Motor neuron (in vitro differentiated cells): ENCODE measurements around the gene TMEM141. TPM values are rescaled to one million over a fixed set of nuclear protein-coding genes. Genes with fewer than 3 reads are reported as not detected.
A peak's percentile ranks its signal among the peaks of the same experiment; 100 is the strongest.
"Not testable (repeated sequence)": the region's sequence is repeated elsewhere in the genome, so short reads cannot be mapped to it uniquely, and the experiment has no call there.

Experiments
- ATAC-seq, 8 experiments: fragments of 200-7000 bp; cut with Tn5 transposase; replicated peaks in 6 of 8; 2 replicates each; pipeline ENCODE4 v1.8.0; 2021; ENCODE audit warnings: mild to moderate bottlenecking in 8 of 8, moderate library complexity in 8 of 8
- H3K27ac ChIP-seq, 2 donors: fragments of 250-450 bp; sonication (Bioruptor Pico); 2 replicates each; pipeline ENCODE4 v1.9.0; 2021; ENCODE audit warnings: antibody characterized with exemption in 2 of 2, mild to moderate bottlenecking in 2 of 2, moderate library complexity in 1 of 2
- H3K4me1 ChIP-seq, 2 donors: fragments of 250-450 bp; sonication (Bioruptor Pico); replicated peaks in 1 of 2; 2 replicates each; pipeline ENCODE4 v1.6.1; 2021; ENCODE audit warnings: antibody characterized with exemption in 2 of 2, mild to moderate bottlenecking in 2 of 2, moderate library complexity in 1 of 2
- H3K4me3 ChIP-seq, 5 donors: fragments of 250-450 bp; sonication (Bioruptor Pico); 2 replicates each; pipeline ENCODE4 v1.9.0; 2021; ENCODE audit warnings: antibody characterized with exemption in 5 of 5, mild to moderate bottlenecking in 5 of 5, moderate library complexity in 4 of 5
- WGBS, 10 experiments: fragments of 450-650 bp; shearing (Covaris generic); methylation state at CpG; one replicate each; pipeline ENCODE4 v1.0.0; 2022; 5-methylcytosine and 5-hydroxymethylcytosine counted together
- in situ Hi-C, 9 experiments: fragments of 400-800 bp; cut with MboI; loops; one replicate each; pipeline ENCODE4 v1.15.0; 2021; ENCODE audit warnings: low sequenced_read_pairs in 9 of 9, low pct_unique_long_range_greater_than_20kb in 2 of 9; ENCODE audit not compliant: unreplicated experiment in 9 of 9
- total RNA-seq, 8 experiments: library from RNA; unstranded; fragments of 300-600 nt; gene quantifications; 2 replicates each; pipeline versions ENCODE4 v1.2.3 to v1.2.4, GENCODE V29; 2022

Gene TMEM141
- total RNA-seq, 8 experiments from 2014 or later, result 21.7 to 92.7 (median 39.5) TPM

GRCh38 chr9:136829981-136830885 lies 39.1 kb downstream of the TMEM141 start:
- H3K4me3 ChIP-seq, result no peak overlapping the region
- peak in 4 of 8 experiments; percentile 8 to 14 (median 12) for ATAC-seq
- in situ Hi-C loops, result no loop called here
- H3K27ac ChIP-seq, result no peak overlapping the region
- WGBS, 10 experiments, result 60 to 100% (median 90%) methylated on average over 1 to 6 of the region's 41 CpGs; no CpG with 5 or more reads in 5 of the 10 experiments
- H3K4me1 ChIP-seq, result no peaks in the 10 kb centered on the region

DNA sequence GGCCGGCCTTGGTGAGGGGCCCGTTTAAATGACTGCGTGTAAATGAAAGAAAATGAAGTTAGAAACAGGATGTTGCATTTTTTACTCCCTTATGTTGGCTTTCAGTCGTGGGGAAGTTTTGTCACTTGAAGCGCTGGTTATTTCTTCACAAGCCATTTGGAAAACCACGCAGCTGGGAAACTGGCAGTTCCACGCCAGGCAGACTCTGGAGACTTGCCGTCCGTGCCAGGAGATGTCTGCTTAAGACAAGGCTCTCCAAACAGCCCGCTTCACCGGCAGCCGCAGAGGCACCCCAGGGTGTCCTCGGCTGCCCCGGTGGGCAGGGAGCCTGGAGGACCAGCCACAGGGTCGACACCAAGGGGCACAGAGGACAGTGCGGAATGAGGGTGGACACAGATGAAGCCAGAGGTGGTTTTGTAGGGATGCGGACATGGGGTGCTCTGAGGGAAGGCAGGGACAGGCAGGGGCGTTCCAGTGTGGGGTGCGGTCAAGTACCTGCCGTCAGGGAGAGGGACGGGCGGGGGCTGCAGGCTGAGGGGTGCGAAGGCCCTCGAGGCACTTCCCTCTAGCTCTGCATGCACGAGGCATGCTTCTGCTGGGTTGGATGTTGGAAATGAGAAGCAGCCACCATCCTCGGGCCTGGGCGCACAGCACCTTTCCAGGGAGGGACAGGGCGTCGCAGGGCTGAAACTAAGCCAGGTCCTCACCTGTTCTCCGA lies 40.0 kb downstream of the TMEM141 start:
- Histone ChIP-seq H3K4me1 (no peaks in the 10 kb centered on the region), H3K27ac (no peak overlapping the region), H3K4me3 (no peak overlapping the region)
- in situ Hi-C loops, result no loop called here
- 80 to 100% (median 90%) methylated on average over 1 to 7 of the region's 30 CpGs; no CpG with 5 or more reads in 2 of the 10 experiments for WGBS, 10 experiments
- no peak for ATAC-seq

- no CpG with 5 or more reads among the region's 23 CpGs for WGBS, 10 experiments
- in situ Hi-C loops, result no loop called here
- ATAC-seq, result no peak
Measured at GRCh38 chr9:136831720-136832104, 40.6 kb downstream of the TMEM141 start.

GRCh38 chr9:136832581-136832980 lies 41.4 kb downstream of the TMEM141 start:
- ATAC-seq, result no peak
- Histone ChIP-seq H3K27ac (no peak overlapping the region), H3K4me3 (no peak overlapping the region), H3K4me1 (no peaks in the 10 kb centered on the region)
- in situ Hi-C loops, result no loop called here
- WGBS, 10 experiments, result 88 to 100% methylated on average over 2 to 5 of the region's 9 CpGs; no CpG with 5 or more reads in 8 of the 10 experiments

More at GRCh38 chr9:136831720-136832104, 40.6 kb downstream of the TMEM141 start:
- Histone ChIP-seq H3K4me1 (no peaks in the 10 kb centered on the region), H3K4me3 (no peak overlapping the region), H3K27ac (no peak overlapping the region)

GRCh38 chr9:136833381-136834048 lies 42.4 kb downstream of the TMEM141 start:
- H3K4me1 ChIP-seq, ATAC-seq, H3K27ac ChIP-seq, H3K4me3 ChIP-seq, in situ Hi-C loops: not testable (repeated sequence)
- 60 to 100% (median 80%) methylated on average over 1 to 6 of the region's 16 CpGs; no CpG with 5 or more reads in 6 of the 10 experiments for WGBS, 10 experiments

DNA sequence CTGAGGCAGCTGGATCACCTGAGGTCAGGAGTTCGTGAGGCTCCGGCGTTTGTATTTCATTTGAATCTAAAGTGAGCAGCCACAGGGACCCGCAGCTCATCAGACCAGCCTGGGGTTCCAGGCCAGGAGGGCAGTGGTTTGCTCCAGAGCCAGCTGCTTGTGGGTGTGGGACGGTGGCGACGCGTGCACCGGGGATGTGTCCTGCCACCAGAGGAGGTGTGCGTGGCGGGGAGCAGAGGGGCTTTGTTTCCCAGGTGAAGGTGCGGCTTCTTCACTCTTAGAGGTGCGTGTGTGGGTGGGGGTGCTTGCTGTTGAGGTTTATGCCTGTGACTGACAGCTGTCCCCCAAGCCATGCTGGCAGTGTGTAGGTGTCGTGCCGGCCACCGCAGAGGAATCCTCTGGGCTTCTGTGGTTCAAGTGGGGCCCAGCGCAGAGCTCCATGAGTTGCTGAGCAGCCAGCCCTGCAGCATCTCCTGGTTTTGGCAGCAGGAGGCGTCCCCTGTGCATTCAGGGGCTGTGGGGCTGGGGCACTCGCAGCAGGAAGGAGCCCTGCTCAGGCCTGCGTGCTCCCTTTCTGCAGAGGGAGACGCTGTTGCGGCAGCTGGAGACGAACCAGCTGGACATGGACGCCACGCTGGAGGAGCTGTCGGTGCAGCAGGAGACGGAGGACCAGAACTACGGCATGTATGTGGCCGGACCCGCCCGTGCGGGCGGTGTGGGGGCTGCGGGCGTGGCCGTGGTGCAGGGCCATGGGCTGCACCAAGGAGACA lies 44.2 kb downstream of the TMEM141 start:
- in situ Hi-C loops, result no loop called here
- no peak overlapping the region for H3K4me3 ChIP-seq
- WGBS, 10 experiments, result 74 to 100% (median 83%) methylated on average over 1 to 21 of the region's 36 CpGs; no CpG with 5 or more reads in 4 of the 10 experiments
- peaks cover 10 to 13% of the 10 kb centered on the region in 2 donors for H3K4me1 ChIP-seq
- H3K27ac ChIP-seq, result no peak overlapping the region
- no peak for ATAC-seq

- no peak for ATAC-seq
- Histone ChIP-seq H3K4me3 (no peak overlapping the region), H3K27ac (no peak overlapping the region), H3K4me1 (peaks cover 19 to 22% of the 10 kb centered on the region in 2 donors)
- WGBS, 10 experiments, result 80 to 100% (median 92%) methylated on average over 1 to 2 of the region's 21 CpGs; no CpG with 5 or more reads in 6 of the 10 experiments
- in situ Hi-C loops, result no loop called here
Measured at GRCh38 chr9:136835932-136836904, 45.1 kb downstream of the TMEM141 start.

DNA sequence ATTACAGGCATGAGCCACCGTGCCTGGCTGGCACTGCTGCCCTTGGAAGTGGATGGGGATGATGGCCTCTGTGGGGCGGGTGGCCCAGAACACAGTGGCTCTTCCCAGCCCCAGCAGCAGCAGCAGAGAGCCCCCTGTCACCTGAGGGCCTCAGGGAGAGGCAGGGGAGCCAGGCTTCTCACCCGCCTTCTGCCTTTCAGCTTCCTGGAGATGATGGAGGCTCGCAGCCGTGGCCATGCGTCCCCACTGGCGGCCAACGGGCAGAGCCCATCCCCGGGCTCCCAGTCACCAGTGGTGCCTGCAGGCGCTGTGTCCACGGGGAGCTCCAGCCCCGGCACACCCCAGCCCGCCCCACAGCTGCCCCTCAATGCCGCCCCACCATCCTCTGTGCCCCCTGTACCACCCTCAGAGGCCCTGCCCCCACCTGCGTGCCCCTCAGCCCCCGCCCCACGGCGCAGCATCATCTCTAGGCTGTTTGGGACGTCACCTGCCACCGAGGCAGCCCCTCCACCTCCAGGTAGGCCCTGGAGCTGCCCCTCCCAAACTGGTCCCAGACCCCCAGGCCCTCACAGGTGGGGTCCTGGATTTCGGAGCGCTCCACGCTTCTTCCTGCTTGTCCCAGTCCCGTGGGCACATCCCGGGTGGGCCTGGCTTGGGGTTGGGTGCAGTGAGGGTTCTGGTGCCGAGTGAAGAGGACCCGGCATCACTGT lies 46.2 kb downstream of the TMEM141 start:
- Histone ChIP-seq H3K4me3 (no peak overlapping the region), H3K27ac (no peak overlapping the region), H3K4me1 (peaks cover 29 to 32% of the 10 kb centered on the region in 2 donors)
- ATAC-seq, result no peak
- WGBS, 10 experiments, result 55 to 100% (median 100%) methylated on average over 1 to 6 of the region's 27 CpGs; no CpG with 5 or more reads in 6 of the 10 experiments
- in situ Hi-C loops, result no loop called here

GRCh38 chr9:136837856-136838277 lies 46.7 kb downstream of the TMEM141 start:
- ATAC-seq, in situ Hi-C loops, H3K27ac ChIP-seq, H3K4me3 ChIP-seq: not testable (repeated sequence)
- WGBS, 10 experiments, result 74 to 100% methylated on average over 2 to 5 of the region's 15 CpGs; no CpG with 5 or more reads in 8 of the 10 experiments
- peaks cover 29 to 32% of the 10 kb centered on the region in 2 donors for H3K4me1 ChIP-seq

- Histone ChIP-seq H3K27ac (no peak overlapping the region), H3K4me1 (peaks cover 35 to 39% of the 10 kb centered on the region in 2 donors), H3K4me3 (no peak overlapping the region)
- peak in 3 of 8 experiments; percentile 6 to 29 (median 28) for ATAC-seq
- in situ Hi-C loops, result no loop called here
- 100% methylated on average over 1 of the region's 29 CpGs; no CpG with 5 or more reads in 8 of the 10 experiments for WGBS, 10 experiments
Measured at GRCh38 chr9:136838314-136839228, 47.4 kb downstream of the TMEM141 start.
